ENCODE data around the gene LNP1. TPM values are rescaled to one million over a fixed set of nuclear protein-coding genes. Genes with fewer than 3 reads are reported as not detected.

The LNP1 gene
- total RNA-seq, 4 donors from 2014 or later = 1.8 to 3.7 (median 2.4) TPM

- 92% methylated on average over 4 of the region's 4 CpGs for WGBS
- Histone ChIP-seq H3K36me3 (peaks cover 31 to 96% (median 63%) of the 10 kb centered on the region in 4 donors), H3K9me3 (no peaks in the 10 kb centered on the region), H3K27ac (replicated peaks in 1 of 4) (no peak overlapping the region), H3K27me3 (no peaks in the 10 kb centered on the region), H3K4me1 (no peaks in the 10 kb centered on the region), H3K4me3 (no peak overlapping the region)
- DNase-seq (ENCODE audit: extremely low spot score) = no peak
- TF ChIP-seq EP300 (IDR thresholded peaks at IDR 0.05) (no peak), POLR2AphosphoS5 (IDR thresholded peaks at IDR 0.05) (no peak), POLR2A (IDR thresholded peaks at IDR 0.05; ENCODE audit: low read depth) (no peak)
- TF ChIP-seq, protein P1, sequence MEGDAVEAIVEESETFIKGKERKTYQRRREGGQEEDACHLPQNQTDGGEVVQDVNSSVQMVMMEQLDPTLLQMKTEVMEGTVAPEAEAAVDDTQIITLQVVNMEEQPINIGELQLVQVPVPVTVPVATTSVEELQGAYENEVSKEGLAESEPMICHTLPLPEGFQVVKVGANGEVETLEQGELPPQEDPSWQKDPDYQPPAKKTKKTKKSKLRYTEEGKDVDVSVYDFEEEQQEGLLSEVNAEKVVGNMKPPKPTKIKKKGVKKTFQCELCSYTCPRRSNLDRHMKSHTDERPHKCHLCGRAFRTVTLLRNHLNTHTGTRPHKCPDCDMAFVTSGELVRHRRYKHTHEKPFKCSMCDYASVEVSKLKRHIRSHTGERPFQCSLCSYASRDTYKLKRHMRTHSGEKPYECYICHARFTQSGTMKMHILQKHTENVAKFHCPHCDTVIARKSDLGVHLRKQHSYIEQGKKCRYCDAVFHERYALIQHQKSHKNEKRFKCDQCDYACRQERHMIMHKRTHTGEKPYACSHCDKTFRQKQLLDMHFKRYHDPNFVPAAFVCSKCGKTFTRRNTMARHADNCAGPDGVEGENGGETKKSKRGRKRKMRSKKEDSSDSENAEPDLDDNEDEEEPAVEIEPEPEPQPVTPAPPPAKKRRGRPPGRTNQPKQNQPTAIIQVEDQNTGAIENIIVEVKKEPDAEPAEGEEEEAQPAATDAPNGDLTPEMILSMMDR (IDR thresholded peaks at IDR 0.05) = no peak
- intact Hi-C loops (cut with DNase I) = no loop called here
Measured at GRCh38 chr3:100376301-100376700, 25.0 kb upstream of the LNP1 start.

DNA sequence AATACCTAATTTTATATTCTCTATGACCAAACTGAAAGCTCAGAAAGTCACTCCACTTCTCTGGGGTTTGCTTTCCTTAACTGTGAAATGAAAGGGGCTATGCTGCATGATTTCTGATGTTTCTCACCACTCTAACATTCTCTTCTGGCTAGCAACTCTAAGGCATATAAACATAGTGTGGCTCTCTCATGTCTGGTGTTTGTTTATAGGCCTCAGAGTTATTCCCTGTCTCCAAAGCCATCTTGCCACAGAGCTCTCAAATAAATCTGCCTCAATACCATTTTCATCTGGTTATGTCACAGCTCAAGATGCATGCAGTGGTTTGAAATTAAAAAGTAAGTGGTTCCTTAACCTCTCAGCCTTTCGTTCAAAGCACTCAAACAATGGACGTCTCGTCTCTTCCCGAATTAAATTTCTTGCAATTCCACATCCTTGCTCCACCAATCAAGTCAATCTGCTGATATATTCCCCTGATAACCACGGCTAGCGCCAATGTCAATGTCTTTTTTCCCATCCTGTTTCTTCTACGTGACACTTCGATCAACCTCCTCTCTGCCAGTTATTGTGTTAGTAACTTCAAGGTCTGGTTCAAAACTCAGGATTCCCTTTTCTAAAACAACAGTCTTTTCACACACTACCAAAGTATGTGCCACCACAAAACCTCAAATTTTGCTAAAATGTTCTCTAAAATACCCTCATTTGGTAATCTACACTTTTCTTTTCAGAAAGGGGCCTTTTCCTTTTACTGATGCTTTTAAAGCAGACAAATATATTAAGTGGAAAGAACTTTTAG, 16.4 kb upstream of the LNP1 start:
- H3K9me3 ChIP-seq = peaks cover 0 to 8% (median 5%) of the 10 kb centered on the region in 4 donors
- H3K27me3 ChIP-seq = no peaks in the 10 kb centered on the region
- H3K4me3 ChIP-seq = no peak overlapping the region
- intact Hi-C loops (cut with DNase I) = no loop called here
- H3K36me3 ChIP-seq = peaks cover 10 to 54% (median 34%) of the 10 kb centered on the region in 4 donors
- WGBS = 77% methylated on average over 8 of the region's 8 CpGs
- H3K4me1 ChIP-seq = peaks cover 21 to 38% (median 34%) of the 10 kb centered on the region in 4 donors
- H3K27ac ChIP-seq (replicated peaks in 1 of 4) = peak overlapping the region in 3 of 4 donors; percentile 8 to 24 (median 10)
- DNase-seq (ENCODE audit: extremely low spot score) = no peak
- TF ChIP-seq EP300 (IDR thresholded peaks at IDR 0.05) (no peak), POLR2A (IDR thresholded peaks at IDR 0.05; ENCODE audit: low read depth) (no peak), POLR2AphosphoS5 (IDR thresholded peaks at IDR 0.05) (no peak)
- TF ChIP-seq, protein P1 (IDR thresholded peaks at IDR 0.05) = no peak

- H3K4me3 ChIP-seq = no peak overlapping the region
- H3K9me3 ChIP-seq = peaks cover 0 to 8% (median 5%) of the 10 kb centered on the region in 4 donors
- intact Hi-C loops (cut with DNase I) = no loop called here
- peaks cover 24 to 38% (median 34%) of the 10 kb centered on the region in 4 donors for H3K4me1 ChIP-seq
- TF ChIP-seq, protein P1 (IDR thresholded peaks at IDR 0.05) = no peak
- TF ChIP-seq POLR2AphosphoS5 (IDR thresholded peaks at IDR 0.05) (no peak), EP300 (IDR thresholded peaks at IDR 0.05) (no peak), POLR2A (IDR thresholded peaks at IDR 0.05; ENCODE audit: low read depth) (no peak)
- H3K27me3 ChIP-seq = no peaks in the 10 kb centered on the region
- DNase-seq (ENCODE audit: extremely low spot score) = no peak
- peaks cover 9 to 37% (median 26%) of the 10 kb centered on the region in 4 donors for H3K36me3 ChIP-seq
- H3K27ac ChIP-seq (replicated peaks in 1 of 4) = peak overlapping the region in 1 of 4 donors; percentile 5
Measured at GRCh38 chr3:100386437-100387074, 14.8 kb upstream of the LNP1 start.

DNA sequence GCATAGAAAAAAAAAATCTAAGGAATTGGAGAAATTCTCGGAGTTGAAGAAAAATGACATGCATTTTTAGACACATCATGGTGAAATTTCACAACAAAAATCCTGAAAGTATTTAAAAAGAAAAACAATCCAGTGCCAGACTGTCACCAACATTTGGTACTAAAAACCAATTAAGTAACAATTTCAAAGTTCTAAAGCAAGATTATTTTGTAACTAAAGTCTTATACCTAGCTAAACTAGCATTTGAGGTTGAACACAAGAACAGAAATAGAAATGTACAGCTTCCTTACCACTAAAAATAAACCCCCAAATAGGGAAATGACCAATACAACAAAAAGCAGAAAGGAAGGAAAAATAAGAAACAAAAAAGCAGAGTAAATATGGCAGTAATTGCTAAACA, 12.3 kb upstream of the LNP1 start:
- intact Hi-C loops (cut with DNase I) = no loop called here
- TF ChIP-seq, protein P1 (IDR thresholded peaks at IDR 0.05) = no peak
- TF ChIP-seq POLR2A (IDR thresholded peaks at IDR 0.05; ENCODE audit: low read depth) (no peak), EP300 (IDR thresholded peaks at IDR 0.05) (no peak), POLR2AphosphoS5 (IDR thresholded peaks at IDR 0.05) (no peak)
- WGBS = 100% methylated on average over 1 of the region's 1 CpG

More for the DNA sequence above, 12.3 kb upstream of the LNP1 start:
- Histone ChIP-seq H3K27me3 (no peaks in the 10 kb centered on the region), H3K4me1 (peaks cover 31 to 34% (median 33%) of the 10 kb centered on the region in 4 donors), H3K27ac (replicated peaks in 1 of 4) (no peak overlapping the region), H3K36me3 (peaks cover 0 to 17% (median 8%) of the 10 kb centered on the region in 4 donors), H3K9me3 (peaks cover 0 to 8% (median 5%) of the 10 kb centered on the region in 4 donors), H3K4me3 (no peak overlapping the region)
- no peak for DNase-seq (ENCODE audit: extremely low spot score)
